ENCODE data around the gene NCDN.
"Not testable (repeated sequence)": the region's sequence is repeated elsewhere in the genome, so short reads cannot be mapped to it uniquely, and the experiment has no call there.

NCDN gene

GRCh38 chr1:35567947-35568558 is 10.5 kb downstream of the NCDN start:
- DNase-seq (ENCODE audit: extremely low spot score, insufficient read length, low read depth): no peak
- no peak for FAIRE-seq

DNA sequence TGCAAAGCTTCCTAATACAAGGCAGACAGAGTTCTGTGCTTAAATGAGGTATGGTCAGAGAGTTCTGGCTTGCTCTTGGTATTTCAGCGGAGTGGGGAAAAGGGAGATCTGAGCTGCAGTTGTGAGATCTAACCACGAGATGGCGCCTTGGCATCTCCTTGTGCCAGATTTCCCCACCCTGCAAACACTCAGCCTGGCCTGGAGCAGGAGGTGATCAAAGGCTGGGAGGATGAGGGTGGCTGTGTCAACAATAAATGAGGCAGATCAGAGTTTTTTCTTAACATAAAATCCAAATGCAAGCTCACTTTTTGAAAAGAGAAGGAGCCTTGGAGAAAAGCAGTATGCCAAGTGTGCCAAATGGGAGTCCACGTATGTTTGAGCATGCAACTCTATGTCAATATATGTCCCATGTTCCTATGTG is 11.4 kb downstream of the NCDN start:
- peak; percentile 91 for FAIRE-seq
- DNase-seq (ENCODE audit: extremely low spot score, insufficient read length, low read depth): peak; percentile 65

GRCh38 chr1:35569936-35570335 is 12.3 kb downstream of the NCDN start:
- DNase-seq (ENCODE audit: extremely low spot score, insufficient read length, low read depth) (no peak), FAIRE-seq (no peak)

- FAIRE-seq (no peak), DNase-seq (ENCODE audit: extremely low spot score, insufficient read length, low read depth) (no peak)
Measured at GRCh38 chr1:35570589-35571137, 13.1 kb downstream of the NCDN start.

DNA sequence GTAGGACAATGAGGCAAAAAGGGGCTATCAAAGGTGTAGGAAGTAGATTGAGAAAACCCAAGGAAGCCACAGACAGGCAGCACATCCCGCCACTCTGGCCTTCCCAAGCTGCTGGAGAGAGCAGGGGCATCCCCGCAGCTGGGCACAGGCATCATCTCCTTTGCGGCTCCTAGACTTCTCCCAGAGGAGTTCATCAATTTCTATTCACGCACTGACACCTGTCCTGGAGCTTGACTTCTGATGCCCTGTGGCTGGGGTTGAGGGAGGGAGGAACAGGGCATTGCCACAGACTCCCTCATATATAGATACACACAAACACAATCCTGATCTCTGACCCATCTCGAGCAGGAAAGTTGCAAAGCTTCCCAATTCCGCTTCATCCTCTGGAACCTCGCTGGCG is 13.7 kb downstream of the NCDN start:
- DNase-seq (ENCODE audit: extremely low spot score, insufficient read length, low read depth) (no peak), FAIRE-seq (no peak)

DNA sequence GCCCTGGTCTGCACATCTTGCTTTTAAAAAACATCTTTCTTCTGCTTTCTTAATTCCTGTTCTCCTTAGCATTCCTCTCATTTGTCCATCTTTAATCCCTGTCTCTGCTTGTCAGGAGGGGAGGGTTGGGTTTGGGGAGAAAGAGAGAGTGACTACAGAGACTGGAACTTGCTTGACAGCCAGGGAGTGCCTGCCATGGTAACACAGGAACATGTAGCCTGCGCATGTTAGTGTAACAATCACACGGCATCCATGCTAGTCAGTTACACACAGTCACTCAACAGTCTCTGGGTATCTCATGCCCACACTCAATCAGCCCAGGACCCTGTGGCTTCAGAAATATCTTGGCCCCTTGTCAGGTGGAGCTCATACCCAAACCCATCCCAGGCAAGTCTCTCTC is 14.7 kb downstream of the NCDN start:
- DNase-seq (ENCODE audit: extremely low spot score, insufficient read length, low read depth) (no peak), FAIRE-seq (no peak)

GRCh38 chr1:35573198-35574124 is 15.9 kb downstream of the NCDN start, which contains the start of gene TFAP2E:
TSS of gene TFAP2E (plus strand) at chr1:35573314. CDS start at chr1:35573578, 264 bp downstream.
- DNase-seq (ENCODE audit: extremely low spot score, insufficient read length, low read depth): no peak
- no peak for FAIRE-seq

DNA sequence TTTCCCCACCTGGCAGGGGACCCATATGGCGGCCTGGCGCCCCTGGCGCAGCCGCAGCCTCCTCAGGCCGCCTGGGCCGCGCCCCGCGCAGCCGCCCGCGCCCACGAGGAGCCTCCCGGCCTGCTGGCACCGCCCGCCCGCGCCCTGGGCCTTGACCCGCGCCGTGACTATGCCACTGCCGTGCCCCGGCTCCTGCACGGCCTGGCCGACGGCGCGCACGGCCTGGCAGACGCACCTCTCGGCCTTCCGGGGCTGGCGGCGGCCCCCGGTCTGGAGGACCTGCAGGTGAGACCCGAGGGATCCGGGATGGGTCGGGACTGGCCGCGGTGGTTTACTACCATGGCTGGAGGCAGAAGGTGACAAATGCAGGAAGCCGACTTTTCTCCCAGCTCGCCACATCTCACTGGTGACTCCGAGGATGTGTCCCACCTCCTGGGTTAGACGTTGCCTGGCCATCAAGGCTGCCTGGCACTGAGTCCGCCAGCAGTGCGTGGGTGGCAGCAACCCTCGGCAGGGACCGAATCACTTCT is 16.6 kb downstream of the NCDN start:
- FAIRE-seq (no peak), DNase-seq (ENCODE audit: extremely low spot score, insufficient read length, low read depth) (no peak)

GRCh38 chr1:35574655-35575415 is 17.2 kb downstream of the NCDN start:
- DNase-seq (ENCODE audit: extremely low spot score, insufficient read length, low read depth) (no peak), FAIRE-seq (no peak)

DNA sequence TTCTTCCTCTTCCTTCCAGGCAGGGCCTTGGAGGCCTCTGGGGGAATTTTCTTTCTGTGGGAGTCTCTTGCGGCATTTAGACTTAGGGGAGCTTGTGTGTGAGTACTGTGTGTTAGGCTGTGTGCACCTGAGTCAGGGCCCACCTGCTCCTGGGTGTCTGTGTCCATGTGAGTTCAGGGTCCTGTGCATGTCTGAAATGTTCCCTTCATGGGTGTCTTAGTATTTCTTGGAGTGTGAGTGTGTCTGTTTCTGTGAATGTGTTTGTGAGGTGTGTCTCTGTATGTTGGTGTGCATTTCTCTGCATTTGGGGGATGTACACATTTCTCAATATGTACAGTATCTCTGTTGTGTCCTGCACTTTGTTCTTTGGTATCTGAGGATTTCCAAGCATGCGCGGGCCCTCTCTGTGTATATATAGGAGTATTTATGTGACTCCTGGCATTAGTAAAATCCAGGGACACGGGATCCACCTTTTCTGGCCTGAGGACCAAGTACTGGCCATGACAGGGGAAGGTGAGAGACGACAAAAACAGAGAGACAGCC is 17.9 kb downstream of the NCDN start:
- no peak for FAIRE-seq
- no peak for DNase-seq (ENCODE audit: extremely low spot score, insufficient read length, low read depth)

DNA sequence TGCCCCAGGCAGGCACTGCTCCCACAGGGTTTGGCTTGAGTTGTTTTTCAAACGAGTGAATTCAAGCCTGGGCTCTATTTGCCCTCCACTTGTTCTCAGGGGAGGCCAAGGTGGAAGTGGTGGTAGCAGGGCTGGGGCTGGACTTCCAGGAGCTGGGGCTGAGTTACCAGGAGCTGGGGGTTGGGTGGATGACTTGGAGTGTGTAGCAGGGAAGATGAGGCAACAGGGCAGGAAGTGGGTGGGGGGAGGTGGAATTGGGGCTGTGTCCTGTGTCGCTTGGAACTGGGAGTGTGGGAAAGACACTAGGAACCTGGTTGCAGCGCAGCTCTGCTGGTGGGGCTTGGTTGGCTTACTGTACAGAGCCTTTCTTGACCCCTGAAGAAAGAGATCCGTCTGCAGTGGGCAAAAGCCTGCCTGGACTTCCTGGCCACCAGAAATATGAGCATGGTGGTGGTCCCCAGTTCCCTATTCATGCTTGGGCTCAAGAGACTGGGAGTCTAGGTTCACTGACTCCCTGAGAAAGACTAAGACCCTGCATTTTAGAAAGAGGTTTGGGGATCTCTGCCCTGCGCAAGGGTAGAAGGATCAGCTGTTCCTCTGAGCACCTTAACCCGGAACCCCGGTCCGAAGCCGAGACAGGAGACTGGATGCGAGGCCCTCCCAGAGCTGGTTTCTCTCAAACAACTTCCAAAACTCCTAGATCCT is 18.6 kb downstream of the NCDN start:
- no peak for DNase-seq (ENCODE audit: extremely low spot score, insufficient read length, low read depth)
- FAIRE-seq: no peak

- not testable (repeated sequence) for FAIRE-seq; DNase-seq (ENCODE audit: extremely low spot score, insufficient read length, low read depth)
Measured at GRCh38 chr1:35576766-35577070, 19.1 kb downstream of the NCDN start.

DNA sequence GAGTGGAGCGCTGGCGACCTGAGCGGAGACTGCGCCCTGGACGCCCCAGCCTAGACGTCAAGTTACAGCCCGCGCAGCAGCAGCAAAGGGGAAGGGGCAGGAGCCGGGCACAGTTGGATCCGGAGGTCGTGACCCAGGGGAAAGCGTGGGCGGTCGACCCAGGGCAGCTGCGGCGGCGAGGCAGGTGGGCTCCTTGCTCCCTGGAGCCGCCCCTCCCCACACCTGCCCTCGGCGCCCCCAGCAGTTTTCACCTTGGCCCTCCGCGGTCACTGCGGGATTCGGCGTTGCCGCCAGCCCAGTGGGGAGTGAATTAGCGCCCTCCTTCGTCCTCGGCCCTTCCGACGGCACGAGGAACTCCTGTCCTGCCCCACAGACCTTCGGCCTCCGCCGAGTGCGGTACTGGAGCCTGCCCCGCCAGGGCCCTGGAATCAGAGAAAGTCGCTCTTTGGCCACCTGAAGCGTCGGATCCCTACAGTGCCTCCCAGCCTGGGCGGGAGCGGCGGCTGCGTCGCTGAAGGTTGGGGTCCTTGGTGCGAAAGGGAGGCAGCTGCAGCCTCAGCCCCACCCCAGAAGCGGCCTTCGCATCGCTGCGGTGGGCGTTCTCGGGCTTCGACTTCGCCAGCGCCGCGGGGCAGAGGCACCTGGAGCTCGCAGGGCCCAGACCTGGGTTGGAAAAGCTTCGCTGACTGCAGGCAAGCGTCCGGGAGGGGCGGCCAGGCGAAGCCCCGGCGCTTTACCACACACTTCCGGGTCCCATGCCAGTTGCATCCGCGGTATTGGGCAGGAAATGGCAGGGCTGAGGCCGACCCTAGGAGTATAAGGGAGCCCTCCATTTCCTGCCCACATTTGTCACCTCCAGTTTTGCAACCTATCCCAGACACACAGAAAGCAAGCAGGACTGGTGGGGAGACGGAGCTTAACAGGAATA is 19.7 kb downstream of the NCDN start:
- FAIRE-seq (peak; percentile 90), DNase-seq (ENCODE audit: extremely low spot score, insufficient read length, low read depth) (peak; percentile 74)

GRCh38 chr1:35580949-35581388 is 23.4 kb downstream of the NCDN start:
- DNase-seq (ENCODE audit: extremely low spot score, insufficient read length, low read depth) (no peak), FAIRE-seq (no peak)

DNA sequence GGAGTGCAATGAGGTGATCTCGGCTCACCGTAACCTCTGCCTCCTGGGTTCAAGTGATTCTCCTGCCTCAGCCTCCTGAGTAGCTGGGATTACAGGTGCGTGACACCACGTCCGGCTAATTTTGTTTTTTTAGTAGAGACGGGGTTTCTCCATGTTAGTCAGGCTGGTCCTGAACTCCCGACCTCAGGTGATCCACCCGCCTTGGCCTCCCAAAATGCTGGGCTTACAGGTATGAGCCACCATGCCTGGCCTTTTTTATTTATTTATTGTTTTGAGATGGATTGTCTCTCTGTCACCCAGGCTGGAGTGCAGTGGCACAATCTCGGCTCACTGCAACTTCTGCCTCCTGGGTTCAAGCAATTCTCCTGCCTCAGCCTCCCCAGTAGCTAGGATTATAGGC is 24.0 kb downstream of the NCDN start:
- FAIRE-seq; DNase-seq (ENCODE audit: extremely low spot score, insufficient read length, low read depth): not testable (repeated sequence)

DNA sequence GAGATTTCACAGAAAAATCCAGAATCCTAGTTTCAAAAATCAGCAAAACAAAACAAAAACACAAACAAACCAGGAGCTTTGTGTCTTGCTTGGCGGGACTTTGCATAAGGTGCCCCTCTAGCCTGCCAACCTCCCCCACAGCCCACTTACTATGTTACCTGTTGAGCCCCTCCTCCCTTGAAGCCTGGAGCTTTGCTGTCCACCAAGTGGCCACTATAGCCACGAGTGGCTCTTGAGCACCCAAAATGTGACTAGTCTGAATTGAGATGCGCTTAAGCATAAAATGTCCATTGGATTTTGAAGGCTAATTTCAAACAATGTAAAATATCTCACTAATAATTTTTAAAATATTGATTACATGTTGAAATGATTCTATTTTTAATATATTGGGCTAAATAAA is 27.7 kb downstream of the NCDN start:
- DNase-seq (ENCODE audit: extremely low spot score, insufficient read length, low read depth): no peak
- FAIRE-seq: no peak

GRCh38 chr1:35585805-35586204 is 28.2 kb downstream of the NCDN start:
- not testable (repeated sequence) for FAIRE-seq; DNase-seq (ENCODE audit: extremely low spot score, insufficient read length, low read depth)

GRCh38 chr1:35586808-35587207 is 29.2 kb downstream of the NCDN start:
- DNase-seq (ENCODE audit: extremely low spot score, insufficient read length, low read depth): no peak
- no peak for FAIRE-seq
